Transverse colon (tissue), 4 donors: ENCODE data around the gene DIPK1A. TPM values are rescaled to one million over a fixed set of nuclear protein-coding genes. Genes with fewer than 3 reads are reported as not detected.

Source experiments
- DNase-seq: peaks from one replicate; pipeline ENCODE4 v3.0.0-alpha.2; 2019
- H3K27ac ChIP-seq, 4 donors: fragments of 200-600 bp; sonication (generic); 2 replicates each; pipeline ENCODE4 v1.5.1; 2016 to 2018; ENCODE audit warnings: inconsistent platforms in 4 of 4
- H3K27me3 ChIP-seq: fragments of 200-600 bp; sonication (generic); 2 replicates; pipeline ENCODE4 v1.5.1; 2017; ENCODE audit warnings: inconsistent platforms
- H3K36me3 ChIP-seq, 4 donors: fragments of 200-600 bp; sonication (generic); 2 replicates each; pipeline ENCODE4 v1.5.1; 2017 to 2019; ENCODE audit warnings: inconsistent platforms in 4 of 4
- H3K4me1 ChIP-seq, 4 donors: fragments of 200-600 bp; sonication (generic); 2 replicates each; pipeline ENCODE4 v1.5.1; 2017 to 2020; ENCODE audit warnings: inconsistent platforms in 4 of 4
- H3K4me3 ChIP-seq, 4 donors: fragments of 200-600 bp; sonication (generic); 1 replicate in 1 of 4; 2 replicates in 3 of 4; pipeline versions ENCODE4 v1.5.1 to v1.6.1; 2017 to 2019; ENCODE audit warnings: inconsistent platforms in 4 of 4
- H3K9me3 ChIP-seq, 2 donors: fragments of 200-600 bp; sonication (generic); 2 replicates each; pipeline ENCODE4 v1.5.1; 2017 to 2019; ENCODE audit warnings: inconsistent platforms in 2 of 2
- EP300 ChIP-seq: sonication (generic); formaldehyde crosslinking; IDR thresholded peaks from one replicate; pipeline ENCODE4 v1.6.1; 2017; ENCODE audit warnings: antibody characterized with exemption, low read depth
- POLR2A ChIP-seq: fragments of 450-650 bp; IDR thresholded peaks from one replicate; pipeline ENCODE4 v1.6.1; 2016; ENCODE audit warnings: antibody characterized with exemption, mild to moderate bottlenecking, moderate library complexity
- POLR2AphosphoS5 ChIP-seq, 3 donors: sonication (generic); formaldehyde crosslinking; IDR thresholded peaks; one replicate each; pipeline ENCODE4 v1.6.1; 2016; ENCODE audit warnings: antibody characterized with exemption in 3 of 3
- WGBS, 2 donors: methylation state at CpG; one replicate each; pipeline ENCODE4 v1.1.5; 2018; ENCODE audit warnings: low coverage in 1 of 2; 5-methylcytosine and 5-hydroxymethylcytosine counted together
- in situ Hi-C, 4 donors: fragments of 200-750 bp; cut with MboI; loops; one replicate each; pipeline versions ENCODE4 v1.15.0 to v1.15.1; 2017; ENCODE audit warnings: low sequenced_read_pairs in 3 of 4, low pct_ligation_motif_present in 1 of 4, low pct_unique_long_range_greater_than_20kb in 1 of 4
- intact Hi-C: fragments of 100-400 bp; cut with DNase I; formaldehyde crosslinking; loops from one replicate; pipeline ENCODE4 v1.15.1; 2023; ENCODE audit warnings: low total_unique reads
- total RNA-seq, 4 donors: library from RNA; depleted of rRNA; stranded (reverse); fragments of >200 nt; gene quantifications; one replicate each; pipeline ENCODE4 v1.1.0, GENCODE V29; 2016
- TF ChIP-seq, protein P1 (sequence below), 5 experiments: fragments of 200-600 bp in 3 of 5; fragments of 450-650 bp in 2 of 5; sonication (generic) in 3 of 5; IDR thresholded peaks; 1 replicate in 2 of 5; 2 replicates in 3 of 5; pipeline ENCODE4 v1.5.1; 2016 to 2017; ENCODE audit warnings: antibody characterized with exemption in 5 of 5, inconsistent platforms in 3 of 5, mild to moderate bottlenecking in 2 of 5, moderate library complexity in 1 of 5

Gene DIPK1A
- total RNA-seq, 4 donors from 2014 or later: 6.0 to 17.9 (median 11.2) TPM

DNA sequence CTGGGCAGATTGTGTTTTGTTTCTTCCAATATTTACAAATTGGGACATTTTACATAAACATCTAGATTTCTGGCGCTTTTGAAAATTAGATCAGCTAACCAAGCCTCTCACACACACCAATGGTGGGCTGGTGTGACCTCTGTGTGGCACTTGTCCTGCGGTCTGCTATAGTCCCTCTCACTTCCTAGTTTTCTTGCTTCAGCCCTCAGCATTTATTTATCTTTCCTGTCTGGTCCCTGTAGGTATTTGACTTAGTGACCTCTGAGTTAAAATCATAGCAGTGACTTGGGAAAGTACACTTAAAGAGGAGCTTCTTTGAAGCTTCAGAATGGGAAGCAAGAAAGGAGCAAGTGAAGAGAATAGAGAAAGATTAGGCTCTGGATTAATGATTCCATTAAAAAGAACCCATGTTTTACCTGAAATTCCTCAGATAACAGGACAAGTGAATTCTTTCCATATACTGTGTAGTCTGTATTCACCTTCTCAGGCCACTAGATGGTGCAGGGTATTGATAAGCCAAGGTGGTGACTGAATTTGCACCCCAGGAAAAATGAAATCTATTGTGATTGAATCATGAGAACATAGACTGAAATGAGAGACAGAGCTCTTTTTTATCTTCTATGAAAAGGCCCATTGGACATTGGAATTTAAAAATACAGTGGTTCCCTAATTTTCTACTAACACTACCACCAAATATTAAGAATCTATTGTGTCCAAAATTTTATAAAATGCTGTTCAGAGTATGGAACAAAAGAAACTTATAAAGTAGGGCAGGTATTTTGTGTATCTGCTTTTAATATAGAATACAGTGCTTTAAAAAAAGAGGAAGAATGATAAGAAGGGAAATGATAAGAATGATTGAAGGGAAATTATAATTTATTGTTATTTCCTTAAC is 7.1 kb upstream of the DIPK1A start:
- 37 to 46% methylated on average over 2 of the region's 2 CpGs for WGBS, 2 donors
- Histone ChIP-seq H3K27ac (no peak overlapping the region), H3K4me1 (peaks cover 0 to 15% (median 0%) of the 10 kb centered on the region in 4 donors), H3K27me3 (no peaks in the 10 kb centered on the region), H3K9me3 (no peaks in the 10 kb centered on the region), H3K4me3 (no peak overlapping the region), H3K36me3 (no peaks in the 10 kb centered on the region)
- no peak for DNase-seq
- TF ChIP-seq, protein P1, sequence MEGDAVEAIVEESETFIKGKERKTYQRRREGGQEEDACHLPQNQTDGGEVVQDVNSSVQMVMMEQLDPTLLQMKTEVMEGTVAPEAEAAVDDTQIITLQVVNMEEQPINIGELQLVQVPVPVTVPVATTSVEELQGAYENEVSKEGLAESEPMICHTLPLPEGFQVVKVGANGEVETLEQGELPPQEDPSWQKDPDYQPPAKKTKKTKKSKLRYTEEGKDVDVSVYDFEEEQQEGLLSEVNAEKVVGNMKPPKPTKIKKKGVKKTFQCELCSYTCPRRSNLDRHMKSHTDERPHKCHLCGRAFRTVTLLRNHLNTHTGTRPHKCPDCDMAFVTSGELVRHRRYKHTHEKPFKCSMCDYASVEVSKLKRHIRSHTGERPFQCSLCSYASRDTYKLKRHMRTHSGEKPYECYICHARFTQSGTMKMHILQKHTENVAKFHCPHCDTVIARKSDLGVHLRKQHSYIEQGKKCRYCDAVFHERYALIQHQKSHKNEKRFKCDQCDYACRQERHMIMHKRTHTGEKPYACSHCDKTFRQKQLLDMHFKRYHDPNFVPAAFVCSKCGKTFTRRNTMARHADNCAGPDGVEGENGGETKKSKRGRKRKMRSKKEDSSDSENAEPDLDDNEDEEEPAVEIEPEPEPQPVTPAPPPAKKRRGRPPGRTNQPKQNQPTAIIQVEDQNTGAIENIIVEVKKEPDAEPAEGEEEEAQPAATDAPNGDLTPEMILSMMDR (IDR thresholded peaks at IDR 0.05): peak; percentile 45 to 58 (median 48)
- no peak for TF ChIP-seq EP300
- in situ Hi-C loops: no loop called here
- intact Hi-C loops: loop anchor here (10.0 kb wide), 1 partner anchor 114 kb away; no protein-coding TSS in a partner anchor

DNA sequence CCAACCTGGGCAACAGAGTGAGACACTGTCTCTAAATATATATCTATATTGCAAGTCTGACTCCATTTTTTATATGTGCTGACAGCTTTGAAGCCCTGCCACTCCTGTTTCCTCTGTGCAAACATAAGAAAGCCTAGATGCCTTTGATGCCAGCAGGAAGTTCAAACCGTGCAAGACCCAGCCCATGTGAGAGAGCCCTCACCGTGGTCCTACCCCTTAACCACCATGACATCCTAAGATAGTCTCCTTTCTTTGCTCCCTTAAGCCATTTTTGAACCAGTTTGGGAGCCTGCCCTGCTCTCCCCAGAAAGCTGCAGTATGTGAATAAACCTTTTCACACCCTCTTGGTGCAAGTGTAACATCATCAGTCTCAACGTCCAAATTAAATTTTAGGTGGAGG is 3.7 kb upstream of the DIPK1A start:
- H3K27me3 ChIP-seq: no peaks in the 10 kb centered on the region
- WGBS, 2 donors: 42 to 43% methylated on average over 2 to 3 of the region's 3 CpGs
- H3K36me3 ChIP-seq: no peaks in the 10 kb centered on the region
- in situ Hi-C loops: no loop called here
- no peak overlapping the region for H3K4me3 ChIP-seq
- intact Hi-C loops: loop anchor here (10.0 kb wide), 1 partner anchor 110 kb away; no protein-coding TSS in a partner anchor
- peaks cover 0 to 18% (median 3%) of the 10 kb centered on the region in 4 donors for H3K4me1 ChIP-seq
- DNase-seq: no peak
- H3K9me3 ChIP-seq: no peaks in the 10 kb centered on the region
- H3K27ac ChIP-seq: no peak overlapping the region
- TF ChIP-seq POLR2AphosphoS5 (IDR thresholded peaks at IDR 0.05) (no peak), POLR2A (no peak)
- TF ChIP-seq, protein P1 (IDR thresholded peaks at IDR 0.05): no peak

DNA sequence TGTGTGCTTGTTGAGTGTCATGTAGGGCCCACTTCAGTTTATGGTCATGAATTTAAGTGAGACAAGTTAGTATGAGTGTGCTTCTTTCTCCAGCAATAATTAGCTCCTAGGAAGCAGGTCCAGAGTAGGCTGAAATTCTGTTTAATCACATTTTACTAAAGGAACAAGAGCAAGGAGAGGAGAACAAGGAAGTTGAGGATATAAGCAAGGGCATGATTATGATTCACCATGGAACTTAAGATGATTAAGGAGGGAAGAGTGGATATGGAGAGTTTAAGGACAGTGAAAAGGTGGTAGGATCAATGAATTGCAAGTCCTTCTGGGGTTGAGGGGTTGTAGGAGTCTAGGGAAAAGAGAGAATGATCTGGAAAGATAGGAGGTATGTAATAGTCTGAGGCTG is 3.1 kb upstream of the DIPK1A start:
- no peaks in the 10 kb centered on the region for H3K9me3 ChIP-seq
- TF ChIP-seq EP300 (no peak), POLR2A (no peak), POLR2AphosphoS5 (IDR thresholded peaks at IDR 0.05) (no peak)
- TF ChIP-seq, protein P1 (IDR thresholded peaks at IDR 0.05): no peak
- H3K36me3 ChIP-seq: no peaks in the 10 kb centered on the region
- in situ Hi-C loops (no loop called here), intact Hi-C loops (loop anchor here (10.0 kb wide), 1 partner anchor 110 kb away; no protein-coding TSS in a partner anchor)
- no peak overlapping the region for H3K27ac ChIP-seq
- no peak for DNase-seq
- H3K4me3 ChIP-seq: no peak overlapping the region
- H3K27me3 ChIP-seq: no peaks in the 10 kb centered on the region
- peaks cover 0 to 20% (median 3%) of the 10 kb centered on the region in 4 donors for H3K4me1 ChIP-seq

DNA sequence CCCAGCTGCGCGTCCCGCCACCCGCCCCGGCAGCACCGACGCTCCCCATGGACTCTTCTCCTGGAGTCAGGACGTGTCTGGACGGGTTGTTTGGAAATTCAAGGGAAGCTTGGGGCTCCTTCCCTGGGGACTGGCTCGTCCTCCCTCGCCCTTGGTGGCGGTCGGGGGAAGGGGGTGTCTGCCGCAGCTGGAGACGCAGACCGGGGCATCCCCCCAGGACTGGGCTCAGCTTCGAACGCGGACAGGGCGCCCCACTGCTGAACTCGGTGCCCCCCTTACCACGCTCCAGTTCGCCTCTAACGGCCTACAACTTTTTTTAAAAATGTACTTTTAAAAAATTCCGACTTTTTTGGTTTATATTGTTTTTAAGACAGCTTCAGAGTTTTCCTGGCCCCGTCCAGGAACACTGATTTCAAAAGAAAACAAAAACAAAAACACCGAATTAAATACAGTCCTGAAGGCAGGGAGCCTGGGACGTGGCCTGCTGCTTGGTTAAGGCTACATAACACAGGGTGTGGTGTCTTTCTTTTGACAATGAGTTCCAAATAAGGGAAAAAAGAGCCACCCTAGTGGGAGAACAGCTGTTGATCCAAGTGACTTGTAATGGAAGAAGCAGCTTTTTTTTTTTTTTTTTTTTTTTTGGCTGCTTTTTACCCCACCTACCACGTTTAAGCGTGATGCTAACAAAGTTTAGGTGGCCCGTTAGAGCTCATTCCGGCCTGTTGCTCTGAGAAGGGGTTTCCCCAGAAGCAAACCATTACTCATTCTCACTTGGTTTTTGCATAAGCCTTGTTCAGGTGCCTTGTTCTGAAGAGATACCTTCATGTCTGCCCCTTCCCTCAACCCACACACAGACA is 862 bp upstream of the DIPK1A start:
- WGBS, 2 donors: 2% methylated on average over 12 to 24 of the region's 32 CpGs
- TF ChIP-seq, protein P1 (IDR thresholded peaks at IDR 0.05): peak in 1 of 5 experiments; percentile 27
- peak in 2 of 3 donors; percentile 25 to 73 for TF ChIP-seq POLR2AphosphoS5 (IDR thresholded peaks at IDR 0.05)
- TF ChIP-seq EP300: no peak
- no peak for TF ChIP-seq POLR2A

More for the DNA sequence above, 862 bp upstream of the DIPK1A start:
- no peaks in the 10 kb centered on the region for H3K27me3 ChIP-seq
- peak overlapping the region; percentile 96 to 98 (median 98) for H3K27ac ChIP-seq
- H3K4me1 ChIP-seq: peaks cover 11 to 37% (median 19%) of the 10 kb centered on the region in 4 donors
- in situ Hi-C loops: no loop called here
- intact Hi-C loops: loop anchor here (10.0 kb wide), 1 partner anchor 107 kb away; no protein-coding TSS in a partner anchor
- no peaks in the 10 kb centered on the region for H3K36me3 ChIP-seq
- DNase-seq: peak; percentile 49
- peak overlapping the region; percentile 61 to 92 (median 82) for H3K4me3 ChIP-seq
- no peaks in the 10 kb centered on the region for H3K9me3 ChIP-seq
